Suprapubic skin (tissue), 3 donors: ENCODE results near the gene LRRC3B.

Experiments used
- POLR2A ChIP-seq, 2 donors: fragments of 450-650 bp; IDR thresholded peaks; one replicate each; pipeline ENCODE4 v1.6.1; 2017; ENCODE audit warnings: antibody characterized with exemption in 2 of 2, mild to moderate bottlenecking in 2 of 2, moderate library complexity in 2 of 2
- TF ChIP-seq, protein P1 (sequence below), 2 donors: fragments of 200-600 bp in 1 of 2; fragments of 450-650 bp in 1 of 2; sonication (generic) in 1 of 2; IDR thresholded peaks; one replicate each; pipeline ENCODE4 v1.5.1; 2016 to 2019; ENCODE audit warnings: antibody characterized with exemption in 2 of 2, mild to moderate bottlenecking in 1 of 2, moderate library complexity in 1 of 2

DNA sequence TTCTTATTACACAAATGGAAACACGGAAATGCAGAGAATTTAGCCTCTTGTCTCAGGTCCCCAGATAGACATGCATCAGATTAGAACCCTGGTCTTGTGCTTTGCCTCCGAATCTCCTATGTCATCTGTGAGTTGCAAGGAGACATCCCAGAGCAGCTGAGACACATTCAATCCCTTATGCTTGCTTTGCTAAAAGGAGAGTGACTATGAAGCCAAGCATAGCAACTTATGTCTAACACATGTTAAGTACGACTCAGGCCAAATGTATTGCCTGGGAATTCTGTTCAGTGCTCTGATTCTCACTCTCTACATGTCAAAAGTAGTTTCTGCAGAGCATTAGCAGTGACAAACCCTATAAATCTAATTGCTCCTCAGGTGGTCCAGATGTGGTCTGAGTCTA is 30.6 kb upstream of the LRRC3B start:
- TF ChIP-seq, protein P1, sequence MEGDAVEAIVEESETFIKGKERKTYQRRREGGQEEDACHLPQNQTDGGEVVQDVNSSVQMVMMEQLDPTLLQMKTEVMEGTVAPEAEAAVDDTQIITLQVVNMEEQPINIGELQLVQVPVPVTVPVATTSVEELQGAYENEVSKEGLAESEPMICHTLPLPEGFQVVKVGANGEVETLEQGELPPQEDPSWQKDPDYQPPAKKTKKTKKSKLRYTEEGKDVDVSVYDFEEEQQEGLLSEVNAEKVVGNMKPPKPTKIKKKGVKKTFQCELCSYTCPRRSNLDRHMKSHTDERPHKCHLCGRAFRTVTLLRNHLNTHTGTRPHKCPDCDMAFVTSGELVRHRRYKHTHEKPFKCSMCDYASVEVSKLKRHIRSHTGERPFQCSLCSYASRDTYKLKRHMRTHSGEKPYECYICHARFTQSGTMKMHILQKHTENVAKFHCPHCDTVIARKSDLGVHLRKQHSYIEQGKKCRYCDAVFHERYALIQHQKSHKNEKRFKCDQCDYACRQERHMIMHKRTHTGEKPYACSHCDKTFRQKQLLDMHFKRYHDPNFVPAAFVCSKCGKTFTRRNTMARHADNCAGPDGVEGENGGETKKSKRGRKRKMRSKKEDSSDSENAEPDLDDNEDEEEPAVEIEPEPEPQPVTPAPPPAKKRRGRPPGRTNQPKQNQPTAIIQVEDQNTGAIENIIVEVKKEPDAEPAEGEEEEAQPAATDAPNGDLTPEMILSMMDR (IDR thresholded peaks at IDR 0.05), result no peak
- no peak for TF ChIP-seq POLR2A (IDR thresholded peaks at IDR 0.05)
